Fibroblast of villous mesenchyme (primary cell): ENCODE measurements around the gene PIP4K2A. TPM values are rescaled to one million over a fixed set of nuclear protein-coding genes. Genes with fewer than 3 reads are reported as not detected.

Source experiments
- DNase-seq: peaks from one replicate; pipeline ENCODE4 v3.0.0-alpha.2; 2010; ENCODE audit warnings: low read depth
- H3K4me3 ChIP-seq: 2 replicates; pipeline ENCODE4 v1.5.1; 2011; ENCODE audit warnings: low read depth, mild to moderate bottlenecking, low read length
- total RNA-seq: library from RNA; depleted of rRNA; stranded (reverse); fragments of >200 nt; gene quantifications from 2 replicates; pipeline ENCODE4 v1.2.3, GENCODE V29; 2012
- TF ChIP-seq, protein P1 (sequence below): IDR thresholded peaks from 2 replicates; pipeline ENCODE4 v1.5.1; 2012; ENCODE audit warnings: low read depth, mild to moderate bottlenecking, low read length; ENCODE audit not compliant: insufficient read depth

PIP4K2A gene
- total RNA-seq, 1 donor: 35.8 TPM

DNA sequence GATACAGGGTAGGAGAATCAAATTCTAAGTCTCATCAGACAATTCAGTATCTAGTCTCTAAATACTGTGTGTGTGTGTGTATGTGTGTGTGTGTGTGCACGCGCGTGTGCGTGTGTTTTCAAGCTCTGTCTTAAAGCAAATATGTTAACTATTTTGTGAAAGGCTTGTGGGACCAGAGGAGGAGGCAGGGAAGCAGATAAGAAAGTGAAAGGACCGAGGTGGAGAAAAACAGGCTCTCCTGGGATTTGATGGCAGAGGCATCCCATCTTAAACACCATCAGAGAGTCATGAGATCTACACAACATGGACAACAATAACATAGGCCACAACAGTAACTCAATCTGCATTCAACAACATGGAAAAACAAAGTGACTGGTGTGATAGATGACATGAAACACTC lies 67.1 kb downstream of the PIP4K2A start:
- no peak overlapping the region for H3K4me3 ChIP-seq
- TF ChIP-seq, protein P1, sequence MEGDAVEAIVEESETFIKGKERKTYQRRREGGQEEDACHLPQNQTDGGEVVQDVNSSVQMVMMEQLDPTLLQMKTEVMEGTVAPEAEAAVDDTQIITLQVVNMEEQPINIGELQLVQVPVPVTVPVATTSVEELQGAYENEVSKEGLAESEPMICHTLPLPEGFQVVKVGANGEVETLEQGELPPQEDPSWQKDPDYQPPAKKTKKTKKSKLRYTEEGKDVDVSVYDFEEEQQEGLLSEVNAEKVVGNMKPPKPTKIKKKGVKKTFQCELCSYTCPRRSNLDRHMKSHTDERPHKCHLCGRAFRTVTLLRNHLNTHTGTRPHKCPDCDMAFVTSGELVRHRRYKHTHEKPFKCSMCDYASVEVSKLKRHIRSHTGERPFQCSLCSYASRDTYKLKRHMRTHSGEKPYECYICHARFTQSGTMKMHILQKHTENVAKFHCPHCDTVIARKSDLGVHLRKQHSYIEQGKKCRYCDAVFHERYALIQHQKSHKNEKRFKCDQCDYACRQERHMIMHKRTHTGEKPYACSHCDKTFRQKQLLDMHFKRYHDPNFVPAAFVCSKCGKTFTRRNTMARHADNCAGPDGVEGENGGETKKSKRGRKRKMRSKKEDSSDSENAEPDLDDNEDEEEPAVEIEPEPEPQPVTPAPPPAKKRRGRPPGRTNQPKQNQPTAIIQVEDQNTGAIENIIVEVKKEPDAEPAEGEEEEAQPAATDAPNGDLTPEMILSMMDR: no peak
- DNase-seq: no peak

DNA sequence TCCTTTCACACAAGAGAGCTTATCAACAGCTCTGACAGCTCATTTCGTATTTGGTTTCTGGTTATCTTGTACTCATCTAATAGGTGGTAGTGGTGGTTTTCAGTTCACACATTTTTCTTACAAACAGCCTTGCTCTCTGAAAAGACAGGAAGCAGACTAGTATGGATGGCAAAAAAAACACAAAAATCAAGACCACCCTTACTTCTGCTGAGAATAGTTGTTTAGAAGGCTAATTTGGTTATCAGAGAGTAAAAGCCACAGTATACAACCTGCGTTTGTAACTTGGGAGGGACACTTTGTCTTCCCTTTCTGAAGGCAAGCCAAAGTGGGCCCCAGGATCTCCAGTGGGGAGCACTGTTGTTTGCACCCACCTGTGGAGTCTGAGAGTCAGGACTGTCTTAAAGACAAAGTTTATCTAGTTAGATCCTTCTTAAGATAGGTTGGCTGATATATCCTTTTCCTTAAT lies 68.0 kb downstream of the PIP4K2A start:
- TF ChIP-seq, protein P1: no peak
- no peak overlapping the region for H3K4me3 ChIP-seq
- DNase-seq: no peak

DNA sequence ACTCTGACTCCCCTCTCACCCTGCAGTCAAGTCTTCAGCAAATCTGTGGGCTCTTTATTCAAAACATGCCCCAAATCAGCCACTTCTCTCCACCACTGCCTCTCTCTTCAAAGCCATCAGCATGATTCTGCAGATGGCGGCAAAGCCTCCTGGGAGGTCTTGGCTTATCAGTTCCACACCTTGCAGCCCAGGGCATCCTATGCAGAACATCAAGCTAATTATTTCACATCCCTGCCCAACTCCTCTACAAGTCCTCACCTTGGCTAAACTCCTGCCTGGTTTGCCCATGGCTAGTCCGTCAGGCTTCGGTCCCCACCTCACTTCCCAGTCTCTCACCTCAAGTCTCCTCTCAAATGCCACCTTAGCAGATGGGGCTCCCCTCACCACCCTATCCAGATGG lies 70.2 kb downstream of the PIP4K2A start:
- no peak for DNase-seq
- TF ChIP-seq, protein P1: no peak
- no peak overlapping the region for H3K4me3 ChIP-seq

DNA sequence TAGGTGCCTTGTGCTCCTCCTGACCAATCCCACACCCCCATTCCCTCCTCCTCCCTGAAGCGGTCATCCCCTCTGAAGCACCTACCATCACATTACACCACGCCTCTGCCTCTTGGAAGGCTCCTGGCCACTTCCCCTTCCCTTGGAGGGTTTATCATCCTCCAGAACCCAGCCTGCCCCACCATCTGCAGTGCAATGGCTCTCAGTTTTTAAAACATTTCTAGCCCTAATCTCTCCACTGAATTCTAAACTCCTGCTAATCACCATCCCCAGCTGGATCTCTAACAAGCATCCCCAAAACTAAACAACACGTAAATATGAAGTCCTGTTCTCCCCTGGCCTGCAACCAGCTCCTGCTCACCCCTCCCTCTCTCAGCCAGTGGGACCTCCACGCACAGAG lies 70.6 kb downstream of the PIP4K2A start:
- TF ChIP-seq, protein P1: no peak
- H3K4me3 ChIP-seq: no peak overlapping the region
- DNase-seq: no peak

DNA sequence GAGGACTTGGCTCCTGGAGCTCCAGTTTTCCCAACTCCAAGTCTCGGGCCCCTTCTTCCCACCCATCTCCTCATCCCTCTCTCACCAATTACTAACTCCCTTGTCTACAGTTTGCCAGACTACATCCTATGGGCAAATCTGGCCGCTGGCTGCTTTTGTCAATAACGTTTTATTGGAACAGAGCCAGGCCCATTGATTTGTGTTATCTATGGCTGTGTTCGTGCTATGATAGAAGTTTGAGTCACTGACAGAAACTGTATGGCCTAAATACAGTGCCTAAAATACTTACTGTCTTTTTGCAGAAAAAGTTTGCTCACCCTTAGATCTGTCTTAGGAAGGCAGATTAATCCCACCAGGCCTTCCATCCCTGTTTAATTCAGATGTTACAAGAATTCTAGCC lies 71.3 kb downstream of the PIP4K2A start:
- no peak for DNase-seq
- TF ChIP-seq, protein P1: no peak
- no peak overlapping the region for H3K4me3 ChIP-seq

DNA sequence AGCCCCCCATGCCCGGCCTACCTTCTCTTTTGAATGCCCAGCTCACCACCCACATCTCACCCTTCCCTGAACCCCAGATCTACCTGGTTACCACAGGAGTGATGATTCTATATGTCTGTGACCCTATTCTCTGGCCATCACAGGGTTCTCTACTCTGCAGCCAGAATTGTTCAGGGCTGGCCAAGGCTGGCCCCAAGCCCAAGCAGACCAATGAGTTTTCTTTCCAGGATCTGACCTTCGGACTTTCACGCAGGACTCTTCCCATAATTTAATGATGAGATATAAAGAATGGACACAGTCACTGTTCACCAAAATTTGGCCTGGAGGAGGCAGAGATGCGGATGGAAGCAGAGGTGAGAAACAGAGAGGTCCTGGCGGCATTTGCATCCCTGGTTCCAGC lies 72.6 kb downstream of the PIP4K2A start:
- TF ChIP-seq, protein P1: no peak
- no peak for DNase-seq
- no peak overlapping the region for H3K4me3 ChIP-seq

DNA sequence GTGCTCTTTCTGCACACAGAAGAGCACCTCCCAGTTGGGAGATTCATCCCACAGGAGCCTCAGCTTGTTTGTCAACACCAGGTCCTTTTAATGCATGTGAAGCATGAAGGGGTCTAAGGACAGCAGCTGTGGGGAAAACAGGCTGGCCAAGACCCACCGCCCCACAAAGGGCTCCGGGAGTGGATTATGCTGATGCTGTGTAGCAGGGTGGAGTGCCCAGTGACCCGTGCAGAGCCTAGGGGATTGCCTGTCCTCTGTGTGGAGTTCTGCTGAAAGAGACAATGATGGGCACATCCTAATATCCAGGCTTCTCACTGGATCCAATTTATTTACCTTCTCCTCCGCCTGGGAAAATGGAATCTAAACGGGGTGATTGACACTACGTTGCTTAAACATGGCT lies 74.0 kb downstream of the PIP4K2A start:
- no peak overlapping the region for H3K4me3 ChIP-seq
- TF ChIP-seq, protein P1: no peak
- no peak for DNase-seq
